ENCODE measurements around the gene ELFN2. TPM values are rescaled to one million over a fixed set of nuclear protein-coding genes. Genes with fewer than 3 reads are reported as not detected.

ELFN2 gene
- total RNA-seq, 1 experiment from 2014 or later: 30.8 TPM

DNA sequence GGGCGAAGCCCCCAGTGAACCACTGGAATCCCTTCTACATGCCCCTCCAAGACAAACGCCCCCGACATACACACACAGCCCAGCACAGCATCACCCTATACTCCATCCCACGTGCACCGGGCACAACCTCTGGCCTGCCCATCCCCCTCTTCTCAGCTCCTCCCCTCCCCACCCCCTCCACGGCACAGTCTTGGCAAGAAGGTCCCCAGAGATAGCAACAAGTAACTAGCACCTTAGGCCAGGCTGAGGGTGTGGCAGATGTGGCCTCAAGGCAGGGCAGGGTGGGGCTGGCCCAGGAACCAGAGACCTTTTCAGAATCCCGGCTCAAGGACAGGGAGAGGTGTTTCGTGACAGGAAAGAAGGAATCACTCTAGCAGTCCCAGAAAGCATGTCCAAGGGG lies 90.7 kb downstream of the ELFN2 start:
- Histone ChIP-seq H3K27ac (peak overlapping the region; percentile 67), H3K4me1 (replicated peaks; ENCODE audit: insufficient read depth) (peaks cover 60% of the 10 kb centered on the region), H3F3A (ENCODE audit: insufficient read depth, low read depth) (peaks cover 51% of the 10 kb centered on the region), H2AFZ (no peak overlapping the region), H3K4me3 (peak overlapping the region; percentile 0; the same call in 1 of the 2 replicates), H3K36me3 (ENCODE audit: low read depth) (no peaks in the 10 kb centered on the region), H4K20me1 (ENCODE audit: insufficient read depth) (no peaks in the 10 kb centered on the region), H3K79me2 (ENCODE audit: low read depth) (no peaks in the 10 kb centered on the region), H3K9me3 (ENCODE audit: insufficient read depth, low read depth) (no peaks in the 10 kb centered on the region), H3K4me2 (peak overlapping the region; percentile 63), H3K27me3 (ENCODE audit: insufficient read depth, low read depth) (no peaks in the 10 kb centered on the region), H3K9me2 (ENCODE audit: insufficient read depth) (no peaks in the 10 kb centered on the region)
- TF ChIP-seq EZH2 (IDR thresholded peaks at IDR 0.05; ENCODE audit: low read depth): no peak
- TF ChIP-seq, protein P1, sequence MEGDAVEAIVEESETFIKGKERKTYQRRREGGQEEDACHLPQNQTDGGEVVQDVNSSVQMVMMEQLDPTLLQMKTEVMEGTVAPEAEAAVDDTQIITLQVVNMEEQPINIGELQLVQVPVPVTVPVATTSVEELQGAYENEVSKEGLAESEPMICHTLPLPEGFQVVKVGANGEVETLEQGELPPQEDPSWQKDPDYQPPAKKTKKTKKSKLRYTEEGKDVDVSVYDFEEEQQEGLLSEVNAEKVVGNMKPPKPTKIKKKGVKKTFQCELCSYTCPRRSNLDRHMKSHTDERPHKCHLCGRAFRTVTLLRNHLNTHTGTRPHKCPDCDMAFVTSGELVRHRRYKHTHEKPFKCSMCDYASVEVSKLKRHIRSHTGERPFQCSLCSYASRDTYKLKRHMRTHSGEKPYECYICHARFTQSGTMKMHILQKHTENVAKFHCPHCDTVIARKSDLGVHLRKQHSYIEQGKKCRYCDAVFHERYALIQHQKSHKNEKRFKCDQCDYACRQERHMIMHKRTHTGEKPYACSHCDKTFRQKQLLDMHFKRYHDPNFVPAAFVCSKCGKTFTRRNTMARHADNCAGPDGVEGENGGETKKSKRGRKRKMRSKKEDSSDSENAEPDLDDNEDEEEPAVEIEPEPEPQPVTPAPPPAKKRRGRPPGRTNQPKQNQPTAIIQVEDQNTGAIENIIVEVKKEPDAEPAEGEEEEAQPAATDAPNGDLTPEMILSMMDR (conservative IDR thresholded peaks at IDR 0.05): no peak
- CTCF ChIA-PET: interaction anchor here (1.0 kb wide), 1 partner anchor 13 kb away, joined by 3 read pairs; no protein-coding TSS in a partner anchor
- peak; percentile 67 to 69 for DNase-seq
- POLR2A ChIA-PET (ENCODE audit: unreplicated experiment): no interaction called here
- intact Hi-C loops (cut with micrococcal nuclease; ENCODE audit: unreplicated experiment): no loop called here
- no TSS peak for BruUV-seq (replicated peaks)

DNA sequence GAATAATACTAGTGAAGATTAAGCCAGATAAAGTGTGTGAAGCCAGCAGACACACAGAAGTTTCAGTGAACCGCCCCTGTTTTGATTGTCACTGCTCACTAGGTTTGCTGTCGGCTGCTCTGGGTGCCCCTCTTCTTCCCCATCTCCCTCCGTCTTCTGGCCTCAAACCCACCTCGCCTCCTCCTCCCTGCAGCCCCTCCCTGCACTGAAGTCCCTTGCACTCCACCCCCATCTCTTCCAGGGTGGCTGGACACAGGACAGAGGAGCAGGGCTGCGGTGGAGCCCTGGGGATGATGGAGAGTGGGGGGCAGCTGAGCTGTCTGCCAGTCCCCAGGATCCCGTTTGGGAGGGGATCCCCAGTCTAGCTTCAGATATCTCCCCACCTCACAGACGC lies 91.5 kb downstream of the ELFN2 start:
- H3K4me1 ChIP-seq (replicated peaks; ENCODE audit: insufficient read depth): peaks cover 68% of the 10 kb centered on the region
- no TSS peak for BruUV-seq (replicated peaks)
- no peak for TF ChIP-seq EZH2 (IDR thresholded peaks at IDR 0.05; ENCODE audit: low read depth)
- TF ChIP-seq, protein P1 (conservative IDR thresholded peaks at IDR 0.05): no peak
- H2AFZ ChIP-seq: no peak overlapping the region
- no peaks in the 10 kb centered on the region for H3K27me3 ChIP-seq (ENCODE audit: insufficient read depth, low read depth)
- H3K9me2 ChIP-seq (ENCODE audit: insufficient read depth): no peaks in the 10 kb centered on the region
- H3K4me3 ChIP-seq: no peak overlapping the region
- POLR2A ChIA-PET (ENCODE audit: unreplicated experiment): interaction anchor here (0.6 kb wide), 1 partner anchor 244 kb away, joined by 4 read pairs; the partner anchor contains the start of gene LGALS2
- H4K20me1 ChIP-seq (ENCODE audit: insufficient read depth): no peaks in the 10 kb centered on the region
- H3K27ac ChIP-seq: peak overlapping the region; percentile 67; the same call in 1 of the 2 replicates
- no peak for DNase-seq
- peak overlapping the region; percentile 63; the same call in 1 of the 2 replicates for H3K4me2 ChIP-seq
- H3K79me2 ChIP-seq (ENCODE audit: low read depth): no peaks in the 10 kb centered on the region
- CTCF ChIA-PET: no interaction called here
- H3F3A ChIP-seq (ENCODE audit: insufficient read depth, low read depth): peaks cover 51% of the 10 kb centered on the region
- intact Hi-C loops (cut with micrococcal nuclease; ENCODE audit: unreplicated experiment): no loop called here
- no peaks in the 10 kb centered on the region for H3K36me3 ChIP-seq (ENCODE audit: low read depth)
- no peaks in the 10 kb centered on the region for H3K9me3 ChIP-seq (ENCODE audit: insufficient read depth, low read depth)

DNA sequence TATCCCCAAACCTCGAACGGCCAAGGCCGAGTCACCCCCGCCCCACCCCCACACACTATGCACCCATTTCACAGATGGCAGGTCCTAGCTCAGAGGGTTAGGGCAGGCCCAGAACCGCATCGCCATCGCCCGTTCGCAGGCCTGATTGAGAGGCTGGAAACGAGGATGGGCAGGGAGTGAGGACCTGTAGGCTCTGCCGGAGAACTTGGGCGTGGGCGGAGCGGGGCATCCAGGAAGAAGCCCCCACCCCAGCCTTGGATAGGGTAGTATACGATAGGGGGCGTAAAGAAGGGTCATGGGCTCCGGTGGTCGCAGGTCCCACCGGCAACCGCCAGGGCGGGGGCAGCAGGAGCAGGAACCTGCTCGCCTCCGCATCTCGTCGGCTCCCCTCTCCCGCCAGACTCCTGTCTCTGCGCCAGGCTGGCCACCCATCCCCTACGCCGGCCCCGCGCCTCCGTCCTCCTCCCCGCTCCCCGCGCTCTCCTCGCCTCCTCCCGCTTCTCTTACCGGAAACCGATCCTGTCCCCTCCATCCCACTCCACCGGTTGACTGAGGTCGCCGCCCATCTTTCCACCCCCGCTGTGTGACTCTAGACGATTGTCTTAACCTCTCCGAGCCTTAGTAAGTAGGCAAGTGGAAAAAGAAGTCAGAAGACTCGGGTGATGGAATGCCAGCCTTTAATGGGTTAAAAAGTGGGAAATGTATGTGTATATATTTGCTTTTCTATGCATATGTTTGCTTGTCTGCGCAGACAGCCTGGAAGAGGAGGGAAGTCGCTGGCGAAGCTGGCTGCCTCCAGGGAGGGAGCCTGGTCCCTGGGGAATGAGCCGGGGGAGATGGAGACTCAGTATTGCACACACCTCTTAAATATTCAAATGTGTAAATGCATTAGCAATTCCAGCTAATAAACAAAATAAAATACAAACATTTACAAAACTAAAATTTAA lies 92.1 kb downstream of the ELFN2 start:
- Histone ChIP-seq H3K36me3 (ENCODE audit: low read depth) (no peaks in the 10 kb centered on the region), H3K9me3 (ENCODE audit: insufficient read depth, low read depth) (no peaks in the 10 kb centered on the region), H3K4me1 (replicated peaks; ENCODE audit: insufficient read depth) (peaks cover 75% of the 10 kb centered on the region), H4K20me1 (ENCODE audit: insufficient read depth) (no peaks in the 10 kb centered on the region), H3K79me2 (ENCODE audit: low read depth) (no peaks in the 10 kb centered on the region), H3K9me2 (ENCODE audit: insufficient read depth) (no peaks in the 10 kb centered on the region), H2AFZ (no peak overlapping the region), H3K4me2 (no peak overlapping the region), H3K27ac (0 out of 2 replicates have a peak overlapping the region, but pooled peaks have one; percentile 67), H3F3A (ENCODE audit: insufficient read depth, low read depth) (peaks cover 58% of the 10 kb centered on the region), H3K27me3 (ENCODE audit: insufficient read depth, low read depth) (no peaks in the 10 kb centered on the region), H3K4me3 (no peak overlapping the region)
- intact Hi-C loops (cut with micrococcal nuclease; ENCODE audit: unreplicated experiment): no loop called here
- ChIA-PET CTCF (no interaction called here), POLR2A (ENCODE audit: unreplicated experiment) (no interaction called here)
- TF ChIP-seq, protein P1 (conservative IDR thresholded peaks at IDR 0.05): no peak
- no peak for TF ChIP-seq EZH2 (IDR thresholded peaks at IDR 0.05; ENCODE audit: low read depth)
- no TSS peak for BruUV-seq (replicated peaks)
- DNase-seq: no peak
